Measurements from ENCODE around the gene CFDP1.
A peak's percentile ranks its signal among the peaks of the same experiment; 100 is the strongest.

The CFDP1 gene

DNA sequence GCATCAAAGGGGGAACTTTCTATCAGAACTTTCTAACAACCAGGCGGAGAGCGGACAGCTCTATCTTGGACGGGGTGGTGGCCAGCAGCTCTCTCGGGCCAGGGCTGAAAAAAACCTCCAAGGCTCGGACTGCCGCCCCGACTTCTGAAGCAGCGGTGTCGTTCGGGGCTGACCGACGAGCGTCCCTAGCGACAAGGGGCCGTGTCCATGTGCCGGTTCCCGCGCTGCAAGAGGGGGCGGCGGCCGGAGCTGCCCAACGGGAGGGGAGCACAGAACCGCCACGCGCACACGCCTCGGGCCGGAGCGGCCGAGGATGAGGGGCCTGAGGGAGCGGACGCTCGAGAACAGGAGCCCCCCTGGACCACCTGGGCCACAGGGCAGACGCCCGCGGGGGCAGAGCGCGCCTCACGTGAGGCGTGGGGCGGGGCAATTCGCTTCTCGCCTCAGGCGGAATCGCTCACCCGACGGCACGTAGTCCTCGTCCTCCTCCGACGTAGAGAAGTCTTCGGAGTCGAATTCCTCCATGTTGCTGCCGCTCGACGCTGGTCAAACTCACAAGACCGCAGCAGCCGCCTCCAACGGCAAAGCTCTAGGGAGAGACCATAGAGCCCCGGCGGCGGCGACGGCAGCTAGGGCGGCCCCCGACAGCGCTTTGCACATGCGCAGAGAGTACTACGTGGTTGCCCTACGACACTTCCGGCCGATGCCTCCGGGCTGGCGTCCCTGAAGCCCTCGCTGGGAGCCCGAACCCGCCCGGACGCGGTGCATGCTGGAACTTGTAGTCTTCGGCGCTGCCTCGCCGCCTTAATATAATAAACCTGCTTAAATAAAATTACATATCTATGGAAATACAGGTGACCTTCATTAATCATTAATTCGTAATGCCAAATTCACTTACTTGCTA is at the start of gene CFDP1 (continued):
- TF ChIP-seq, protein P1, sequence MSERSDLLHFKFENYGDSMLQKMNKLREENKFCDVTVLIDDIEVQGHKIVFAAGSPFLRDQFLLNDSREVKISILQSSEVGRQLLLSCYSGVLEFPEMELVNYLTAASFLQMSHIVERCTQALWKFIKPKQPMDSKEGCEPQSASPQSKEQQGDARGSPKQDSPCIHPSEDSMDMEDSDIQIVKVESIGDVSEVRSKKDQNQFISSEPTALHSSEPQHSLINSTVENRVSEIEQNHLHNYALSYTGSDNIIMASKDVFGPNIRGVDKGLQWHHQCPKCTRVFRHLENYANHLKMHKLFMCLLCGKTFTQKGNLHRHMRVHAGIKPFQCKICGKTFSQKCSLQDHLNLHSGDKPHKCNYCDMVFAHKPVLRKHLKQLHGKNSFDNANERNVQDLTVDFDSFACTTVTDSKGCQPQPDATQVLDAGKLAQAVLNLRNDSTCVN (tag by site-specific recombination; optimal IDR thresholded peaks at IDR 0.05): peak; percentile 73
- TF ChIP-seq, protein P2, sequence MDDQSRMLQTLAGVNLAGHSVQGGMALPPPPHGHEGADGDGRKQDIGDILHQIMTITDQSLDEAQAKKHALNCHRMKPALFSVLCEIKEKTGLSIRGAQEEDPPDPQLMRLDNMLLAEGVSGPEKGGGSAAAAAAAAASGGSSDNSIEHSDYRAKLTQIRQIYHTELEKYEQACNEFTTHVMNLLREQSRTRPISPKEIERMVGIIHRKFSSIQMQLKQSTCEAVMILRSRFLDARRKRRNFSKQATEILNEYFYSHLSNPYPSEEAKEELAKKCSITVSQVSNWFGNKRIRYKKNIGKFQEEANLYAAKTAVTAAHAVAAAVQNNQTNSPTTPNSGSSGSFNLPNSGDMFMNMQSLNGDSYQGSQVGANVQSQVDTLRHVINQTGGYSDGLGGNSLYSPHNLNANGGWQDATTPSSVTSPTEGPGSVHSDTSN (CRISPR knock-in tag; IDR thresholded peaks at IDR 0.05): 0 out of 2 replicates have a peak, but pooled peaks have one; percentile 62
- TF ChIP-seq ZNF48 (tag by site-specific recombination; IDR thresholded peaks at IDR 0.05) (no peak), ZNF146 (tag by site-specific recombination; IDR thresholded peaks at IDR 0.05) (no peak), ZNF521 (tag by site-specific recombination; IDR thresholded peaks at IDR 0.05) (no peak), ZSCAN30 (tag by site-specific recombination; IDR thresholded peaks at IDR 0.05) (peak; percentile 64; the same call in 1 of the 2 replicates), ZNF140 (tag by site-specific recombination; IDR thresholded peaks at IDR 0.05) (no peak), ZNF155 (tag by site-specific recombination; IDR thresholded peaks at IDR 0.05) (no peak), ZBTB1 (tag by site-specific recombination; IDR thresholded peaks at IDR 0.05) (no peak), ZNF174 (tag by site-specific recombination; IDR thresholded peaks at IDR 0.05) (no peak), ZNF175 (tag by site-specific recombination; IDR thresholded peaks at IDR 0.05) (no peak), GLI4 (tag by site-specific recombination; IDR thresholded peaks at IDR 0.05) (no peak), YY1 (tag by site-specific recombination; IDR thresholded peaks at IDR 0.05) (no peak; the same call in 1 of the 2 replicates), MZF1 (tag by site-specific recombination; IDR thresholded peaks at IDR 0.05; ENCODE audit: borderline replicate concordance) (peak; percentile 99), SCRT1 (tag by site-specific recombination; IDR thresholded peaks at IDR 0.05; ENCODE audit: borderline replicate concordance) (no peak), ZNF138 (tag by site-specific recombination; IDR thresholded peaks at IDR 0.05; ENCODE audit: borderline replicate concordance) (0 out of 2 replicates have a peak, but pooled peaks have one; percentile 44), ZNF76 (tag by site-specific recombination; IDR thresholded peaks at IDR 0.05; ENCODE audit: borderline replicate concordance, low read depth) (peak; percentile 89), ZNF311 (tag by site-specific recombination; IDR thresholded peaks at IDR 0.05; ENCODE audit: borderline replicate concordance) (no peak), ZNF302 (tag by site-specific recombination; IDR thresholded peaks at IDR 0.05; ENCODE audit: low read depth) (no peak), KLF1 (tag by site-specific recombination; IDR thresholded peaks at IDR 0.05) (peak; percentile 75; the same call in 1 of the 2 replicates), ZNF266 (tag by site-specific recombination; IDR thresholded peaks at IDR 0.05; ENCODE audit: low read depth) (no peak; the same call in 1 of the 2 replicates), ZSCAN23 (tag by site-specific recombination; IDR thresholded peaks at IDR 0.05) (no peak), ZNF114 (tag by site-specific recombination; IDR thresholded peaks at IDR 0.05) (no peak), ZXDB (tag by site-specific recombination; IDR thresholded peaks at IDR 0.05) (peak; percentile 89), KLF7 (tag by site-specific recombination; IDR thresholded peaks at IDR 0.05; ENCODE audit: borderline replicate concordance) (peak; percentile 73; the same call in 1 of the 2 replicates), ZNF658 (tag by site-specific recombination; IDR thresholded peaks at IDR 0.05) (no peak), KLF16 (tag by site-specific recombination; IDR thresholded peaks at IDR 0.05) (peak; percentile 95), ZNF335 (tag by site-specific recombination; conservative IDR thresholded peaks at IDR 0.05) (peak; percentile 99), ZNF670 (tag by site-specific recombination; IDR thresholded peaks at IDR 0.05; ENCODE audit: low read depth) (no peak)
- TF ChIP-seq, protein P3, sequence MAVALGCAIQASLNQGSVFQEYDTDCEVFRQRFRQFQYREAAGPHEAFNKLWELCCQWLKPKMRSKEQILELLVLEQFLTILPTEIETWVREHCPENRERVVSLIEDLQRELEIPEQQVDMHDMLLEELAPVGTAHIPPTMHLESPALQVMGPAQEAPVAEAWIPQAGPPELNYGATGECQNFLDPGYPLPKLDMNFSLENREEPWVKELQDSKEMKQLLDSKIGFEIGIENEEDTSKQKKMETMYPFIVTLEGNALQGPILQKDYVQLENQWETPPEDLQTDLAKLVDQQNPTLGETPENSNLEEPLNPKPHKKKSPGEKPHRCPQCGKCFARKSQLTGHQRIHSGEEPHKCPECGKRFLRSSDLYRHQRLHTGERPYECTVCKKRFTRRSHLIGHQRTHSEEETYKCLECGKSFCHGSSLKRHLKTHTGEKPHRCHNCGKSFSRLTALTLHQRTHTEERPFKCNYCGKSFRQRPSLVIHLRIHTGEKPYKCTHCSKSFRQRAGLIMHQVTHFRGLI (tag by site-specific recombination; IDR thresholded peaks at IDR 0.05): peak; percentile 38; the same call in 1 of the 2 replicates
- TF ChIP-seq, protein P4, sequence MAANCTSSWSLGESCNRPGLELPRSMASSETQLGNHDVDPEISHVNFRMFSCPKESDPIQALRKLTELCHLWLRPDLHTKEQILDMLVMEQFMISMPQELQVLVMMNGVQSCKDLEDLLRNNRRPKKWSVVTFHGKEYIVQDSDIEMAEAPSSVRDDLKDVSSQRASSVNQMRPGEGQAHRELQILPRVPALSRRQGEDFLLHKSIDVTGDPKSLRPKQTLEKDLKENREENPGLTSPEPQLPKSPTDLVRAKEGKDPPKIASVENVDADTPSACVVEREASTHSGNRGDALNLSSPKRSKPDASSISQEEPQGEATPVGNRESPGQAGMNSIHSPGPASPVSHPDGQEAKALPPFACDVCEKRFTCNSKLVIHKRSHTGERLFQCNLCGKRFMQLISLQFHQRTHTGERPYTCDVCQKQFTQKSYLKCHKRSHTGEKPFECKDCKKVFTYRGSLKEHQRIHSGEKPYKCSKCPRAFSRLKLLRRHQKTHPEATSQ (tag by site-specific recombination; IDR thresholded peaks at IDR 0.05): peak; percentile 56; the same call in 1 of the 2 replicates
- TF ChIP-seq, protein P5, sequence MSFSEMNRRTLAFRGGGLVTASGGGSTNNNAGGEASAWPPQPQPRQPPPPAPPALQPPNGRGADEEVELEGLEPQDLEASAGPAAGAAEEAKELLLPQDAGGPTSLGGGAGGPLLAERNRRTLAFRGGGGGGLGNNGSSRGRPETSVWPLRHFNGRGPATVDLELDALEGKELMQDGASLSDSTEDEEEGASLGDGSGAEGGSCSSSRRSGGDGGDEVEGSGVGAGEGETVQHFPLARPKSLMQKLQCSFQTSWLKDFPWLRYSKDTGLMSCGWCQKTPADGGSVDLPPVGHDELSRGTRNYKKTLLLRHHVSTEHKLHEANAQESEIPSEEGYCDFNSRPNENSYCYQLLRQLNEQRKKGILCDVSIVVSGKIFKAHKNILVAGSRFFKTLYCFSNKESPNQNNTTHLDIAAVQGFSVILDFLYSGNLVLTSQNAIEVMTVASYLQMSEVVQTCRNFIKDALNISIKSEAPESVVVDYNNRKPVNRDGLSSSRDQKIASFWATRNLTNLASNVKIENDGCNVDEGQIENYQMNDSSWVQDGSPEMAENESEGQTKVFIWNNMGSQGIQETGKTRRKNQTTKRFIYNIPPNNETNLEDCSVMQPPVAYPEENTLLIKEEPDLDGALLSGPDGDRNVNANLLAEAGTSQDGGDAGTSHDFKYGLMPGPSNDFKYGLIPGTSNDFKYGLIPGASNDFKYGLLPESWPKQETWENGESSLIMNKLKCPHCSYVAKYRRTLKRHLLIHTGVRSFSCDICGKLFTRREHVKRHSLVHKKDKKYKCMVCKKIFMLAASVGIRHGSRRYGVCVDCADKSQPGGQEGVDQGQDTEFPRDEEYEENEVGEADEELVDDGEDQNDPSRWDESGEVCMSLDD (tag by site-specific recombination; IDR thresholded peaks at IDR 0.05): peak; percentile 85
